PC-9 (cell line): ENCODE results near the gene NETO1. TPM values are rescaled to one million over a fixed set of nuclear protein-coding genes. Genes with fewer than 3 reads are reported as not detected.

ENCODE experiments used
- BruUV-seq: library from RNA; stranded (reverse); fragments of 400-500 nt; replicated peaks from 2 replicates; lab custom pipeline; 2021; lab: Mats Ljungman, UMichigan
- CTCF ChIA-PET: fragments of 300-600 bp; sonication (Branson Sonifier 250); formaldehyde crosslinking; loops from one replicate; lab custom pipeline; 2022; ENCODE audit warnings: antibody characterized with exemption; lab: Charles Lee
- POLR2A ChIA-PET: fragments of 300-600 bp; sonication (Branson Sonifier 250); formaldehyde crosslinking; loops from one replicate; lab custom pipeline; 2022; ENCODE audit warnings: antibody characterized with exemption; ENCODE audit not compliant: unreplicated experiment; lab: Charles Lee
- DNase-seq, 2 experiments: peaks; one replicate each; pipeline versions ENCODE4 v3.0.0 to v3.0.0-alpha.2; 2015 to 2022; ENCODE audit warnings: mixed read lengths in 1 of 2
- H2AFZ ChIP-seq: fragments of 200-600 bp; sonication (generic); 2 replicates; pipeline ENCODE4 v1.8.1; 2017; ENCODE audit warnings: antibody characterized with exemption
- H3F3A ChIP-seq: fragments of 200-600 bp; sonication (generic); 2 replicates; pipeline ENCODE4 v1.8.1; 2017; ENCODE audit warnings: antibody characterized with exemption, mild to moderate bottlenecking, low read depth; ENCODE audit not compliant: insufficient read depth
- H3K27ac ChIP-seq: fragments of 200-600 bp; sonication (generic); 2 replicates; pipeline ENCODE4 v1.6.1; 2016; ENCODE audit warnings: mixed run types
- H3K27me3 ChIP-seq: fragments of 200-600 bp; sonication (generic); 2 replicates; pipeline ENCODE4 v1.6.1; 2016; ENCODE audit warnings: low read depth, mixed run types; ENCODE audit not compliant: insufficient read depth
- H3K36me3 ChIP-seq: fragments of 200-600 bp; sonication (generic); 2 replicates; pipeline ENCODE4 v1.6.1; 2016; ENCODE audit warnings: low read depth, mixed run types
- H3K4me1 ChIP-seq: fragments of 200-600 bp; sonication (generic); replicated peaks from 2 replicates; pipeline ENCODE4 v1.6.1; 2016; ENCODE audit warnings: mixed run types; ENCODE audit not compliant: insufficient read depth
- H3K4me2 ChIP-seq: fragments of 200-600 bp; sonication (generic); 2 replicates; pipeline ENCODE4 v1.6.1; 2017; ENCODE audit warnings: mixed run types
- H3K4me3 ChIP-seq: fragments of 200-600 bp; sonication (generic); 2 replicates; pipeline ENCODE4 v1.6.1; 2016; ENCODE audit warnings: mixed run types
- H3K79me2 ChIP-seq: fragments of 200-600 bp; sonication (generic); 2 replicates; pipeline ENCODE4 v1.6.1; 2017; ENCODE audit warnings: low read depth, mixed run types
- H3K9me2 ChIP-seq: fragments of 200-600 bp; sonication (generic); 2 replicates; pipeline ENCODE4 v1.8.1; 2017; ENCODE audit warnings: mild to moderate bottlenecking; ENCODE audit not compliant: insufficient read depth
- H3K9me3 ChIP-seq: fragments of 200-600 bp; sonication (generic); 2 replicates; pipeline ENCODE4 v1.8.1; 2016; ENCODE audit warnings: low read depth; ENCODE audit not compliant: insufficient read depth
- H4K20me1 ChIP-seq: fragments of 200-600 bp; sonication (generic); 2 replicates; pipeline ENCODE4 v1.8.1; 2017; ENCODE audit not compliant: insufficient read depth
- CTCF ChIP-seq: fragments of 200-600 bp; sonication (generic); conservative IDR thresholded peaks from 2 replicates; pipeline ENCODE4 v1.6.1; 2017; ENCODE audit warnings: mixed run types, antibody characterized with exemption, mild to moderate bottlenecking, moderate library complexity
- EZH2 ChIP-seq: fragments of 200-600 bp; sonication (generic); IDR thresholded peaks from 2 replicates; pipeline ENCODE4 v1.8.0; 2017; ENCODE audit warnings: antibody characterized with exemption, low read depth
- intact Hi-C: fragments of 100-400 bp; cut with micrococcal nuclease; formaldehyde crosslinking; loops from one replicate; pipeline ENCODE4 v1.10.0; 2022; ENCODE audit not compliant: unreplicated experiment
- total RNA-seq: library from RNA; stranded (reverse); gene quantifications from 2 replicates; pipeline ENCODE4 v1.2.3, GENCODE V29; 2021

The NETO1 gene
- total RNA-seq, 1 experiment from 2014 or later: not detected

GRCh38 chr18:72871091-72871490 is 3.3 kb upstream of the NETO1 start:
- TF ChIP-seq EZH2: no peak
- TF ChIP-seq CTCF: no peak
- ChIA-PET POLR2A (interaction anchor here (0.6 to 0.7 kb wide), 2 partner anchors 247 to 1835 kb away, joined by 3 to 4 read pairs; no protein-coding TSS in a partner anchor), CTCF (interaction anchor here (0.6 kb wide), 1 partner anchor 1964 kb away, joined by 6 read pairs; no protein-coding TSS in a partner anchor)
- H3K27me3 ChIP-seq: no peaks in the 10 kb centered on the region
- H3K27ac ChIP-seq: peak overlapping the region; percentile 66
- no peak overlapping the region; the same call in 1 of the 2 replicates for H2AFZ ChIP-seq
- peak overlapping the region; percentile 17; the same call in 1 of the 2 replicates for H3K4me2 ChIP-seq
- H3F3A ChIP-seq: no peaks in the 10 kb centered on the region
- peak; percentile 25 to 75 for DNase-seq
- no peaks in the 10 kb centered on the region for H3K9me2 ChIP-seq
- H4K20me1 ChIP-seq: no peaks in the 10 kb centered on the region; the same call in 1 of the 2 replicates
- no peak overlapping the region for H3K4me3 ChIP-seq
- H3K9me3 ChIP-seq: peaks cover 2% of the 10 kb centered on the region
- no peaks in the 10 kb centered on the region for H3K36me3 ChIP-seq
- BruUV-seq: no TSS peak
- H3K4me1 ChIP-seq: peaks cover 17% of the 10 kb centered on the region
- intact Hi-C loops: loop anchor here (2.0 kb wide), 1 partner anchor 22 kb away; no protein-coding TSS in a partner anchor
- no peaks in the 10 kb centered on the region for H3K79me2 ChIP-seq

DNA sequence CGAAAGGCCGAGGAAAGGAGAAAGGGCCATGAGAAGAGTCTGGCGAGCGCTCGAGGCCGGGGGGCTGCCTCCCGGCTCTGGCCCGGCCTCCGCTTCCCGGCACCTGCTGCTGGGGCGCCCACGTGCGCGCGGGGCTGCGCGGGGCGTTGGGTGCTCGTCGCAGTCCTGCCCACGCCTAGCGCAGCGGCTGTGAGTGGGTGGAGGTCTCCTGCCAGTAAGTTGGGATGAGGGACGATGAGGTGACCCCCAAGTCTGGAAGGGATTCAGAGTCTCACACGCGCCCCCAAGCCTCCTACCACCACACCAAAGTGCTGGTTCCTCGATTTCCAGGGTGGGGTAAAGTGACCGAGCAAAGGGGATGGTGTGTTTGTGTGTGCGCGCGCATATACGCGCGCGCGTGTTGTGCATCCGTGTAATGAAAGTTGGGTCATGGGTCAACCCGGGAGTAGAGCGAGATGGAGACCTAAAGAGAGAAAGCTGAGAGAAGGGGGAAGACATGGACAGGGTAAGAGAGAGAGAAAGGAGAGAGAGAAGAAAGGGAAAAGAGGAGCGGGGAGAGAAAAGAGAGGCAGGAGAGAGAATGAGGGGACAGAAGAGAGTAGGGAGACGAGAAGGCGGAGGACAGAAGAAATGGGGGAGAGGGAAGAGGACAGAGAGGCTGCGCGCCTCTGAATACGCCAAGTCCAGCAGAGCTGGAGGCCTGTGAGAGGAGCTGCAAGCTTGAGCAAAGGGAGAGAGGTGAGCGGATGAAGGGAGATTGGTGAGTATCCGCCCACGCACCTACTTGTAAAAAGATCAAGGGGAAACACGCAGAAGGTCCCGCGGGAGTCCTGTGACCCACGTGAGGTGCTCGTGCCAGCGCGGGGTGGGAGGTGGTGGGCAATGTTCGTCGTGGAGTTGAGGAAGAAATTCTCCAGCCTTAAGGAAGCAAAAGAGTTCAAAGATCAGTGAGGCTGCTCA is 1.7 kb upstream of the NETO1 start:
- Histone ChIP-seq H3K27me3 (no peaks in the 10 kb centered on the region), H4K20me1 (no peaks in the 10 kb centered on the region; the same call in 1 of the 2 replicates), H3K4me2 (no peak overlapping the region), H3K9me2 (no peaks in the 10 kb centered on the region), H2AFZ (no peak overlapping the region), H3K4me3 (no peak overlapping the region), H3K9me3 (peaks cover 2% of the 10 kb centered on the region), H3F3A (no peaks in the 10 kb centered on the region), H3K4me1 (peaks cover 17% of the 10 kb centered on the region), H3K79me2 (no peaks in the 10 kb centered on the region), H3K27ac (no peak overlapping the region), H3K36me3 (no peaks in the 10 kb centered on the region)
- POLR2A ChIA-PET: no interaction called here
- CTCF ChIA-PET: no interaction called here
- TF ChIP-seq CTCF (no peak), EZH2 (no peak)
- no TSS peak for BruUV-seq
- no peak for DNase-seq
- intact Hi-C loops: loop anchor here (2.0 kb wide), 1 partner anchor 21 kb away; no protein-coding TSS in a partner anchor

DNA sequence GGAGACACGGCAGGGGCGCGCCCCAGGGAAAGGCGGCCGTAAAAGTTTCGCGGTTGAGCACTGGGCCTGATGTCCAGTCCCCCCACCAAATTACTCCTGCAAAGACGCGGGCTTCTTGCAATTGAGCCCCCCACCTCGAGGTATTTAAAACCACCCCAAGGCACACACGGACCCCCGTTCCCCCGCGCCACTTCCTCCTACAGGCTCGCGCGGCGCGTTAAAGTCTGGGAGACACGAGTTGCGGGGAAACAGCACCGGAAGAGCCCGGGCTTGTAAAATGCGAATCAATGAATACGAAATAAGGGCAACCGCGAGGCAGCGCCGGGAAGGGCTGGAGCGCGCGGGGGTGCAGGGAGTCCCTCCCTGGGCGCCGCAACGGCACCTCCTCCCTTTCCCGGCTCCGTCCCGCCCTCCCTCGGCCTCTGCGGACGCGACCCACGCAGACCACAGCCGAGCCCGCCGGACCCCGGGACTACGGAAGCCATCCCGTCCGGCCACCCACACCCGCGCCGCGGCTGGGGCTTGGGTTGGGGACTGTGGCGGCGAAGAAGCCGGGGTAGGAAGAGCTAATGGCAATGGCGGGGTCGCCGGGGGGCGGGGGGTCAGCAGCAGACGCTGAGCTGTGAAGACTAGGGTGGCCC is 918 bp upstream of the NETO1 start:
- DNase-seq: no peak
- TF ChIP-seq CTCF (no peak), EZH2 (no peak)
- no peaks in the 10 kb centered on the region for H3K9me2 ChIP-seq
- no peaks in the 10 kb centered on the region for H3K79me2 ChIP-seq
- H3F3A ChIP-seq: no peaks in the 10 kb centered on the region
- ChIA-PET POLR2A (no interaction called here), CTCF (no interaction called here)
- no peak overlapping the region for H2AFZ ChIP-seq
- no TSS peak for BruUV-seq
- no peak overlapping the region for H3K4me3 ChIP-seq
- H3K27ac ChIP-seq: no peak overlapping the region
- no peaks in the 10 kb centered on the region for H3K36me3 ChIP-seq
- intact Hi-C loops: no loop called here
- peaks cover 17% of the 10 kb centered on the region for H3K4me1 ChIP-seq
- H3K27me3 ChIP-seq: no peaks in the 10 kb centered on the region
- peaks cover 2% of the 10 kb centered on the region for H3K9me3 ChIP-seq
- H3K4me2 ChIP-seq: no peak overlapping the region
- no peaks in the 10 kb centered on the region; the same call in 1 of the 2 replicates for H4K20me1 ChIP-seq
